HG03066 (cell line): Measurements from ENCODE around the gene FASN.

Source experiments
- ATAC-seq: cut with Tn5 transposase; IDR thresholded peaks from one replicate; pipeline ENCODE4 v1.9.1; 2021; ENCODE audit warnings: low read depth; ENCODE audit not compliant: unreplicated experiment

Gene FASN

GRCh38 chr17:82089723-82090548 lies 8.1 kb downstream of the FASN start:
- ATAC-seq: no peak

- no peak for ATAC-seq
Observed at GRCh38 chr17:82088838-82089722, 9.0 kb downstream of the FASN start.

GRCh38 chr17:82087961-82088837 lies 9.8 kb downstream of the FASN start:
- ATAC-seq: no peak

GRCh38 chr17:82086941-82087906 lies 10.8 kb downstream of the FASN start:
- ATAC-seq: no peak

- no peak for ATAC-seq
Observed at GRCh38 chr17:82085931-82086764, 11.9 kb downstream of the FASN start.

- ATAC-seq: no peak
Observed at GRCh38 chr17:82085031-82085861, 12.8 kb downstream of the FASN start.

GRCh38 chr17:82084373-82085030 lies 13.5 kb downstream of the FASN start:
- no peak for ATAC-seq

GRCh38 chr17:82083533-82084359 lies 14.3 kb downstream of the FASN start:
- ATAC-seq: no peak

- no peak for ATAC-seq
Observed at GRCh38 chr17:82083009-82083408, 15.0 kb downstream of the FASN start.

GRCh38 chr17:82082456-82082855 lies 15.6 kb downstream of the FASN start:
- ATAC-seq: no peak

- ATAC-seq: no peak
Observed at GRCh38 chr17:82081966-82082365, 16.1 kb downstream of the FASN start.

GRCh38 chr17:82081546-82081945 lies 16.5 kb downstream of the FASN start:
- no peak for ATAC-seq

GRCh38 chr17:82080789-82081464 lies 17.1 kb downstream of the FASN start:
- ATAC-seq: no peak

GRCh38 chr17:82080048-82080788 lies 17.8 kb downstream of the FASN start:
- no peak for ATAC-seq

GRCh38 chr17:82079001-82079677 lies 18.9 kb downstream of the FASN start:
- ATAC-seq: no peak
